Measurements from ENCODE around the gene MYOCOS. TPM values are rescaled to one million over a fixed set of nuclear protein-coding genes. Genes with fewer than 3 reads are reported as not detected.

Gene MYOCOS, protein sequence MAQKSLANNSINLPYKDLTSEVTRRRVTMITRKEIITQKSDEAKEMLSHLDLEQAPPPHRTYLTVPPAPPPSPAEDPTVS
- 0.14 and 0.21 TPM in 2 replicates for total RNA-seq
- long read RNA-seq = 0 reads

DNA sequence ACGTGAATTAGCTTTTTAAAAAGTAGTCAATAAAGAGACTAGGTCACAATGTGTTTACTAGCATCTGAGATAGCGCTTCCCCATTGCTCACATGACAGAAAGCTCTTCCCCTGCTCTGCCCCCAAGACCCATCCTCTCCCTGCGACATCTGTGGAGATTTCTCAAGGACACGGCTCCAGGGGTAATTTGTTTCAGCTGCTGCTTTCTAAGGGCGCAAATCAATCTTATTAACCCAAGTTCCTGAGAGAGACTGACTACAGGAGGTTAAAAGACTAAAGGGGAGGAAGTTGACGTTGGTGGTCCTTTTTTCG is at the start of gene MYOCOS:
TSS of gene MYOCOS (plus strand) at position 92 of the 311 bp plus-strand sequence. CDS start 1,641 bp downstream, outside the sequence.
- no peak within 1 kb of the TSS for H3K27ac Mint-ChIP-seq (ENCODE audit: unreplicated experiment)

DNA sequence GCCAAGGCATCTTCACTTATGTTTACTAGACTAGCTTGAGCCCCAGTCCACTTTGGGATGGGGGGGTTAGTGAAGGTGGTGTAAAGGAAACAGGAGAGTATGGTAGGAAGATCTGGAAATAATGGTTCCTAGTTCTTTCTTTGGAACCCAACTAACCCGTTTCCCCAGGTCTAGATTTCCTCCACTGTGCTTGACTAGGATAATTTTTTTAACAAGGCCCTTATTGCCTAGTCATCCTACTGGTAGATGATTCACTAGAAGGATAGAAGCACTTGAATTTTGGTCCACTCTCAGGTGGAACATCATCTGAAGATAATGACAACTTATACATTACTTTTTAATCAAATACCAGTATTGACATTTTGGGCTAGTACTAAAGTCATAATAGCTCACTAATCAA is 45.9 kb upstream of the MYOCOS start:
- H3K27ac Mint-ChIP-seq (ENCODE audit: unreplicated experiment) = no peak overlapping the region
- TF ChIP-seq, protein P1, sequence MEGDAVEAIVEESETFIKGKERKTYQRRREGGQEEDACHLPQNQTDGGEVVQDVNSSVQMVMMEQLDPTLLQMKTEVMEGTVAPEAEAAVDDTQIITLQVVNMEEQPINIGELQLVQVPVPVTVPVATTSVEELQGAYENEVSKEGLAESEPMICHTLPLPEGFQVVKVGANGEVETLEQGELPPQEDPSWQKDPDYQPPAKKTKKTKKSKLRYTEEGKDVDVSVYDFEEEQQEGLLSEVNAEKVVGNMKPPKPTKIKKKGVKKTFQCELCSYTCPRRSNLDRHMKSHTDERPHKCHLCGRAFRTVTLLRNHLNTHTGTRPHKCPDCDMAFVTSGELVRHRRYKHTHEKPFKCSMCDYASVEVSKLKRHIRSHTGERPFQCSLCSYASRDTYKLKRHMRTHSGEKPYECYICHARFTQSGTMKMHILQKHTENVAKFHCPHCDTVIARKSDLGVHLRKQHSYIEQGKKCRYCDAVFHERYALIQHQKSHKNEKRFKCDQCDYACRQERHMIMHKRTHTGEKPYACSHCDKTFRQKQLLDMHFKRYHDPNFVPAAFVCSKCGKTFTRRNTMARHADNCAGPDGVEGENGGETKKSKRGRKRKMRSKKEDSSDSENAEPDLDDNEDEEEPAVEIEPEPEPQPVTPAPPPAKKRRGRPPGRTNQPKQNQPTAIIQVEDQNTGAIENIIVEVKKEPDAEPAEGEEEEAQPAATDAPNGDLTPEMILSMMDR (conservative IDR thresholded peaks at IDR 0.05) = no peak
- no peak overlapping the region for H3K4me3 Mint-ChIP-seq
- no peak for DNase-seq (ENCODE audit: low read depth, low spot score)
- H3K4me1 Mint-ChIP-seq = no peaks in the 10 kb centered on the region
- H3K36me3 Mint-ChIP-seq (ENCODE audit: low read depth) = peaks cover 20% of the 10 kb centered on the region
- no peaks in the 10 kb centered on the region for H3K27me3 Mint-ChIP-seq (ENCODE audit: low read depth)
- H3K9me3 Mint-ChIP-seq = no peaks in the 10 kb centered on the region

More for the DNA sequence above, at the start of gene MYOCOS:
- no peak within 1 kb of the TSS for H3K4me3 Mint-ChIP-seq
- no peaks in the 10 kb centered on the region for H3K27me3 Mint-ChIP-seq (ENCODE audit: low read depth)
- peaks cover 3% of the 10 kb centered on the region for H3K9me3 Mint-ChIP-seq
- DNase-seq (ENCODE audit: low read depth, low spot score) = no peak
- no peaks in the 10 kb centered on the region for H3K4me1 Mint-ChIP-seq
- TF ChIP-seq, protein P1 (conservative IDR thresholded peaks at IDR 0.05) = no peak
- H3K36me3 Mint-ChIP-seq (ENCODE audit: low read depth) = no peaks in the 10 kb centered on the region

DNA sequence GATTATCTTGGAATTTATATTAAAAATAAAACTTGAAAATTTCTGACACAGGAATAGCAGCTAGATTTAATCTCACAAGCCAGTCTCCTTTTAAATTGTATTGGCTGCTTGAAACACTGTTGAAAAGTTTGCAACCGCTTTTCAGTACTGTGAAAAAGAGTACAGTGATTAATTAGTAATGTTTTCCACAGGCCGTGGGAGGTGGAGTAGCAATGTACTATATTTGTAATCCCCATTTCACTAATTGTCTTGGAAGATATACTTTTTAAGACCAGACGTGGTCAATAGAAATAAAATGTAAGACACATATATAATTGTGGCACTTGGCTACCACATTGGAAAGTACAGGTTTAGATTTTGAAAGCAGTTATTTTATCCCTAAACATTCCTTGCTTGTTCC is 40.8 kb upstream of the MYOCOS start:
- TF ChIP-seq, protein P1 (conservative IDR thresholded peaks at IDR 0.05) = no peak
- Mint-ChIP-seq H3K27ac (ENCODE audit: unreplicated experiment) (no peak overlapping the region), H3K36me3 (ENCODE audit: low read depth) (peaks cover 20% of the 10 kb centered on the region), H3K27me3 (ENCODE audit: low read depth) (no peaks in the 10 kb centered on the region), H3K4me3 (no peak overlapping the region), H3K9me3 (no peaks in the 10 kb centered on the region), H3K4me1 (peaks cover 8% of the 10 kb centered on the region)
- DNase-seq (ENCODE audit: low read depth, low spot score) = no peak

DNA sequence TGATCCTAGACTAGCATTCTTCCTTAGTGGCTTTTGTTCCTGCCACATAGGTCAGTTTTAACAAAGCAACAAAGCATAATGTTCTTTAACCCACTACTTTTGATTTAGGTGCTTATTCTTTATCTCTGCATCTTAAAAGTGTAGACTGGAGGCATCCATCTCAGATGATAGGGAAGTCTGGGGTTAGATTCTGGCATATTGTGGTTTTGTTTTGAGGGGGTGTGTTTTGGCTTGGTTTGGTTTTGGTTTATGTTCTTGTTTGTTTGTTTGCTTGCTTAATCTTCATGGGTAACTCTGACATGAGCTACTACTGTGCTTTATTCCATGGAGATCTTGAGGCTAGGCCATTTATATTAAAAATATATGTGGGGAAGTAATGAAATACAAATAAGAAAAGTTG is 40.3 kb upstream of the MYOCOS start:
- Mint-ChIP-seq H3K27me3 (ENCODE audit: low read depth) (no peaks in the 10 kb centered on the region), H3K27ac (ENCODE audit: unreplicated experiment) (peak overlapping the region; percentile 44), H3K4me3 (no peak overlapping the region), H3K4me1 (peaks cover 8% of the 10 kb centered on the region), H3K9me3 (no peaks in the 10 kb centered on the region), H3K36me3 (ENCODE audit: low read depth) (peaks cover 18% of the 10 kb centered on the region)
- TF ChIP-seq, protein P1 (conservative IDR thresholded peaks at IDR 0.05) = no peak
- DNase-seq (ENCODE audit: low read depth, low spot score) = no peak

DNA sequence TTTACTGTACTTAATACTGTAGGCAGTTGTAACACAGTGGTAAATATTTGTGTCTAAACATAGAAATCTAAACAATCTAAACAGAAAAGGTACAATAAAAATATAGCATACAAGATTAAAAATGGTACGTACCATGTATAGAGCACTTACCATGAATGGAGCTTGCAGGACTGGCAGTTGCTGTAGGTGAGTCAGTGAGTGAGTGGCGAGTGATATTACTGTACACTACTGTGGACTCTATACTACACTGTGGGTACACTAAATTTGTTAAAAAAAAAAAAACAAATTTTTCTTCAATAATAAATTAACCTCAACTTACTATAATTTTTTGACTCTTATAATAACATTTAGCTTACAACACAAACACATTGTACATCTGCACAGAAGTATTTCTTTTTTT is 39.5 kb upstream of the MYOCOS start:
- TF ChIP-seq, protein P1 (conservative IDR thresholded peaks at IDR 0.05) = no peak
- H3K9me3 Mint-ChIP-seq = no peaks in the 10 kb centered on the region
- DNase-seq (ENCODE audit: low read depth, low spot score) = no peak
- peaks cover 18% of the 10 kb centered on the region for H3K36me3 Mint-ChIP-seq (ENCODE audit: low read depth)
- peaks cover 8% of the 10 kb centered on the region for H3K4me1 Mint-ChIP-seq
- no peak overlapping the region for H3K27ac Mint-ChIP-seq (ENCODE audit: unreplicated experiment)
- H3K27me3 Mint-ChIP-seq (ENCODE audit: low read depth) = no peaks in the 10 kb centered on the region
- H3K4me3 Mint-ChIP-seq = no peak overlapping the region
